Type B pancreatic cell (in vitro differentiated cells): ENCODE data around the gene KBTBD3. TPM values are rescaled to one million over a fixed set of nuclear protein-coding genes. Genes with fewer than 3 reads are reported as not detected.
"Not testable (repeated sequence)": the region's sequence is repeated elsewhere in the genome, so short reads cannot be mapped to it uniquely, and the experiment has no call there.

Source experiments
- DNase-seq: peaks from one replicate; pipeline ENCODE4 v3.0.0; 2021; ENCODE audit warnings: mixed read lengths; ENCODE audit not compliant: unreplicated experiment; ENCODE audit errors: extremely low spot score
- H3K27ac Mint-ChIP-seq: 2 replicates; pipeline ENCODE4 v1.8.0; 2021; ENCODE audit warnings: mild to moderate bottlenecking, mixed read lengths
- H3K27me3 Mint-ChIP-seq: 2 replicates; pipeline ENCODE4 v1.8.0; 2021; ENCODE audit warnings: mixed read lengths
- H3K36me3 Mint-ChIP-seq: 2 replicates; pipeline ENCODE4 v1.8.0; 2021; ENCODE audit warnings: mixed read lengths
- H3K4me1 Mint-ChIP-seq: one replicate; pipeline ENCODE4 v1.8.0; 2021; ENCODE audit warnings: mixed read lengths; ENCODE audit not compliant: unreplicated experiment
- H3K4me3 Mint-ChIP-seq: 2 replicates; pipeline ENCODE4 v1.8.0; 2021; ENCODE audit warnings: mild to moderate bottlenecking, mixed read lengths
- H3K9me3 Mint-ChIP-seq: 2 replicates; pipeline ENCODE4 v1.8.0; 2021; ENCODE audit warnings: mixed read lengths
- CTCF ChIP-seq: fragments of 200-600 bp; sonication (generic); conservative IDR thresholded peaks from 2 replicates; pipeline ENCODE4 v1.5.0; 2021; ENCODE audit warnings: antibody characterized with exemption, mild to moderate bottlenecking
- total RNA-seq: library from RNA; stranded (reverse); gene quantifications from 2 replicates; pipeline ENCODE4 v1.2.1, GENCODE V29; 2021; ENCODE audit warnings: low replicate concordance

KBTBD3 gene
- total RNA-seq, 1 donor from 2014 or later = 2.9 TPM

- TF ChIP-seq CTCF = no peak
- no peak overlapping the region for H3K4me3 Mint-ChIP-seq
Measured at GRCh38 chr11:106014035-106014434, 63.1 kb downstream of the KBTBD3 start.

GRCh38 chr11:106012744-106013143 is 64.4 kb downstream of the KBTBD3 start:
- TF ChIP-seq CTCF = no peak
- DNase-seq = no peak
- Mint-ChIP-seq H3K27me3 (no peaks in the 10 kb centered on the region), H3K4me1 (peaks cover 14% of the 10 kb centered on the region), H3K4me3 (no peak overlapping the region), H3K9me3 (no peaks in the 10 kb centered on the region), H3K36me3 (peaks cover 38% of the 10 kb centered on the region), H3K27ac (no peak overlapping the region)

More at GRCh38 chr11:106014035-106014434, 63.1 kb downstream of the KBTBD3 start:
- Mint-ChIP-seq H3K27ac (no peak overlapping the region), H3K4me1 (peaks cover 17% of the 10 kb centered on the region), H3K36me3 (peaks cover 33% of the 10 kb centered on the region), H3K27me3 (no peaks in the 10 kb centered on the region), H3K9me3 (no peaks in the 10 kb centered on the region)
- DNase-seq = no peak

GRCh38 chr11:106011481-106011880 is 65.7 kb downstream of the KBTBD3 start:
- H3K36me3 Mint-ChIP-seq = peaks cover 48% of the 10 kb centered on the region
- H3K4me3 Mint-ChIP-seq = no peak overlapping the region
- TF ChIP-seq CTCF = no peak
- H3K27ac Mint-ChIP-seq = no peak overlapping the region
- H3K4me1 Mint-ChIP-seq = peaks cover 12% of the 10 kb centered on the region
- no peaks in the 10 kb centered on the region for H3K27me3 Mint-ChIP-seq
- DNase-seq = no peak
- no peaks in the 10 kb centered on the region for H3K9me3 Mint-ChIP-seq

- H3K9me3 Mint-ChIP-seq, H3K27me3 Mint-ChIP-seq, H3K27ac Mint-ChIP-seq, H3K4me1 Mint-ChIP-seq, H3K4me3 Mint-ChIP-seq, DNase-seq: not testable (repeated sequence)
- H3K36me3 Mint-ChIP-seq = peaks cover 59% of the 10 kb centered on the region
Measured at GRCh38 chr11:106003094-106003493, 74.1 kb downstream of the KBTBD3 start.

- TF ChIP-seq CTCF = no peak
- no peak overlapping the region for H3K27ac Mint-ChIP-seq
- H3K9me3 Mint-ChIP-seq = peaks cover 4% of the 10 kb centered on the region
- H3K4me1 Mint-ChIP-seq = no peaks in the 10 kb centered on the region
- no peak overlapping the region for H3K4me3 Mint-ChIP-seq
- DNase-seq = no peak
- peaks cover 48% of the 10 kb centered on the region for H3K36me3 Mint-ChIP-seq
- no peaks in the 10 kb centered on the region for H3K27me3 Mint-ChIP-seq
Measured at GRCh38 chr11:106001304-106002012, 75.7 kb downstream of the KBTBD3 start.

Other genes with a start within 250 kb of the KBTBD3 start
- gene MSANTD4, start 55.1 kb downstream of the KBTBD3 start, total RNA-seq = 18.4 and 24.6 TPM in 2 replicates
- gene AASDHPPT, start 315 bp upstream of the KBTBD3 start, total RNA-seq = 46.0 and 54.0 TPM in 2 replicates